ENCODE results near the gene MFAP4.

Gene MFAP4

DNA sequence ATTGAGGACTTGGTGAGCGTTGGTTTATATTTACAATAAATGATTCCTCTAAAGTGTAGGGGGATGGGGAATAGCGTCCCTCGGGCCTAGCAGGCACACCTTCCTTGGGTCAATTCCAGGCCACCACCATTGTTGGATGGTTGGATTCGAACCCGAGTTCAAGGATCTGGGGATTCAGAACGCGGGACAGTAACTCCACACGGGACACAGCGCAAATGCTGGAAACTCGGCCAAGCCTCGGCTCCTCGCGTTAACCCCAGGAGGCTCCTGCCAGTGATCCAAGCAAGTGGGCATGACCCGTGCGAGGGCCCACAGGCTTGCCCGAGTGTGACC is 25.1 kb downstream of the MFAP4 start:
- H3K9me2 ChIP-seq (replicated peaks; ENCODE audit: low read depth, low read length), result no peaks in the 10 kb centered on the region
- H3K4me2 ChIP-seq (ENCODE audit: low read depth, low read length, poor library complexity, severe bottlenecking), result peak overlapping the region; percentile 72
- no peaks in the 10 kb centered on the region for H3F3A ChIP-seq (ENCODE audit: low read depth)
- no peaks in the 10 kb centered on the region for H3K9me3 ChIP-seq (ENCODE audit: insufficient read depth, low read depth, low read length)
- no peaks in the 10 kb centered on the region for H3K79me2 ChIP-seq (ENCODE audit: insufficient read depth, low read length)
- H4K20me1 ChIP-seq (ENCODE audit: insufficient read depth, low read length, poor library complexity, severe bottlenecking), result no peaks in the 10 kb centered on the region
- H3K4me1 ChIP-seq (ENCODE audit: insufficient read depth, low read length, poor library complexity, severe bottlenecking), result no peaks in the 10 kb centered on the region
- H3K4me3 ChIP-seq (ENCODE audit: low read length, poor library complexity, severe bottlenecking), result peak overlapping the region; percentile 74
- H3K9ac ChIP-seq (ENCODE audit: low read depth, low read length, poor library complexity, severe bottlenecking), result no peak overlapping the region
- no peaks in the 10 kb centered on the region for H3K27me3 ChIP-seq (ENCODE audit: insufficient read depth, low read length, poor library complexity, severe bottlenecking)
- no peaks in the 10 kb centered on the region for H3K36me3 ChIP-seq (ENCODE audit: insufficient read depth, low read length)
- TF ChIP-seq, protein P1, sequence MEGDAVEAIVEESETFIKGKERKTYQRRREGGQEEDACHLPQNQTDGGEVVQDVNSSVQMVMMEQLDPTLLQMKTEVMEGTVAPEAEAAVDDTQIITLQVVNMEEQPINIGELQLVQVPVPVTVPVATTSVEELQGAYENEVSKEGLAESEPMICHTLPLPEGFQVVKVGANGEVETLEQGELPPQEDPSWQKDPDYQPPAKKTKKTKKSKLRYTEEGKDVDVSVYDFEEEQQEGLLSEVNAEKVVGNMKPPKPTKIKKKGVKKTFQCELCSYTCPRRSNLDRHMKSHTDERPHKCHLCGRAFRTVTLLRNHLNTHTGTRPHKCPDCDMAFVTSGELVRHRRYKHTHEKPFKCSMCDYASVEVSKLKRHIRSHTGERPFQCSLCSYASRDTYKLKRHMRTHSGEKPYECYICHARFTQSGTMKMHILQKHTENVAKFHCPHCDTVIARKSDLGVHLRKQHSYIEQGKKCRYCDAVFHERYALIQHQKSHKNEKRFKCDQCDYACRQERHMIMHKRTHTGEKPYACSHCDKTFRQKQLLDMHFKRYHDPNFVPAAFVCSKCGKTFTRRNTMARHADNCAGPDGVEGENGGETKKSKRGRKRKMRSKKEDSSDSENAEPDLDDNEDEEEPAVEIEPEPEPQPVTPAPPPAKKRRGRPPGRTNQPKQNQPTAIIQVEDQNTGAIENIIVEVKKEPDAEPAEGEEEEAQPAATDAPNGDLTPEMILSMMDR (conservative IDR thresholded peaks at IDR 0.05; ENCODE audit: low read length), result no peak
- TF ChIP-seq EZH2phosphoT487 (IDR thresholded peaks at IDR 0.05; ENCODE audit: borderline replicate concordance), result no peak
- H2AFZ ChIP-seq (ENCODE audit: low read length), result peak overlapping the region; percentile 92

- no peaks in the 10 kb centered on the region for H3K79me2 ChIP-seq (ENCODE audit: insufficient read depth, low read length)
- no peaks in the 10 kb centered on the region for H3K4me1 ChIP-seq (ENCODE audit: insufficient read depth, low read length, poor library complexity, severe bottlenecking)
- H3K9me3 ChIP-seq (ENCODE audit: insufficient read depth, low read depth, low read length), result no peaks in the 10 kb centered on the region
- no peaks in the 10 kb centered on the region for H4K20me1 ChIP-seq (ENCODE audit: insufficient read depth, low read length, poor library complexity, severe bottlenecking)
- no peaks in the 10 kb centered on the region for H3K36me3 ChIP-seq (ENCODE audit: insufficient read depth, low read length)
- no peaks in the 10 kb centered on the region for H3K27me3 ChIP-seq (ENCODE audit: insufficient read depth, low read length, poor library complexity, severe bottlenecking)
- H3K4me3 ChIP-seq (ENCODE audit: low read length, poor library complexity, severe bottlenecking), result no peak overlapping the region
- no peaks in the 10 kb centered on the region for H3K9me2 ChIP-seq (replicated peaks; ENCODE audit: low read depth, low read length)
- H3F3A ChIP-seq (ENCODE audit: low read depth), result no peaks in the 10 kb centered on the region
- H3K4me2 ChIP-seq (ENCODE audit: low read depth, low read length, poor library complexity, severe bottlenecking), result no peak overlapping the region
- no peak overlapping the region for H2AFZ ChIP-seq (ENCODE audit: low read length)
- no peak for TF ChIP-seq EZH2phosphoT487 (IDR thresholded peaks at IDR 0.05; ENCODE audit: borderline replicate concordance)
- H3K9ac ChIP-seq (ENCODE audit: low read depth, low read length, poor library complexity, severe bottlenecking), result no peak overlapping the region
These were observed 25.7 kb downstream of the MFAP4 start for GRCh38 chr17:19361326-19361725.

DNA sequence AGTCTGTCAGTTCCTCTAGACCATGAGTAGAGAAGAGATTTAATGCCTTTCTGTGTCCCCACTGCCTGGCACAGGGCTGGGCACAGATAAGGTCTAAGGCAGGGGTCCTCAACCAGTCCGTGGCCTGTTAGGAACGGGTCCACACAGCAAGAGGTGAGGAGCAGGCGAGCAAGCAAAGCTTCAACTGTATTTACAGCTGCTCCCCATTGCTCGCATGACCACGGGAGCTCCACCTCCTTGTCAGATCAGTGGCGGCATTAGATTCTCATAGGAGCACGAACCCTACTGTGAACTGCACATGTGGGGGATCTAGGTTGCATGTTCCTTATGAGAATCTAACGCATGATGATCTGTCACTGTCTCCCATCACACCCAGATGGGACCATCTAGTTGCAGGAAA is 26.2 kb downstream of the MFAP4 start:
- TF ChIP-seq EZH2phosphoT487 (IDR thresholded peaks at IDR 0.05; ENCODE audit: borderline replicate concordance), result no peak
- TF ChIP-seq, protein P1 (conservative IDR thresholded peaks at IDR 0.05; ENCODE audit: low read length), result no peak
- Histone ChIP-seq H3K4me2 (ENCODE audit: low read depth, low read length, poor library complexity, severe bottlenecking) (no peak overlapping the region), H2AFZ (ENCODE audit: low read length) (no peak overlapping the region)

DNA sequence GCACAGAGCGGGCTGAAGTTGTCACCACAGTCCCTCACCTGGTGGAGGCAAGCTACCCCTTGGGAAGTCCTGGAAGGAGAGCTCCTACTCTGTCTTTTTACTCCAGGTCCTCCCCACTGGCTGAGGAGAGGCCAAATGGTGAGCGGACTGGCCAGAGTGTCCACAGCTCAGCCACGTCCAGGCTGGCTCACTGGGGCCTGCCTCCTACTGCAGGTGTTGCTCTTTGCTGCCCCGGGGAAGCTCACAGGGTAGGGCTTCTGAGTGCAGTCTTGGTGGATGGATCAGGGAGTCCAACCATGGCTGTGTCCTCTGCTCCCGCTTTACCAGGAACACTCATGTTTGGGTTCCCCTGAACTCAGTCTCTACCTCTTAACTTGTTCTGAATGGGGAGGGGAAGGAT is 27.1 kb downstream of the MFAP4 start:
- no peak overlapping the region for H3K9ac ChIP-seq (ENCODE audit: low read depth, low read length, poor library complexity, severe bottlenecking)
- H3K9me2 ChIP-seq (replicated peaks; ENCODE audit: low read depth, low read length), result no peaks in the 10 kb centered on the region
- H4K20me1 ChIP-seq (ENCODE audit: insufficient read depth, low read length, poor library complexity, severe bottlenecking), result no peaks in the 10 kb centered on the region
- TF ChIP-seq, protein P1 (conservative IDR thresholded peaks at IDR 0.05; ENCODE audit: low read length), result no peak
- TF ChIP-seq EZH2phosphoT487 (IDR thresholded peaks at IDR 0.05; ENCODE audit: borderline replicate concordance), result no peak
- H3K9me3 ChIP-seq (ENCODE audit: insufficient read depth, low read depth, low read length), result no peaks in the 10 kb centered on the region
- no peaks in the 10 kb centered on the region for H3K36me3 ChIP-seq (ENCODE audit: insufficient read depth, low read length)
- no peaks in the 10 kb centered on the region for H3F3A ChIP-seq (ENCODE audit: low read depth)
- H3K4me1 ChIP-seq (ENCODE audit: insufficient read depth, low read length, poor library complexity, severe bottlenecking), result no peaks in the 10 kb centered on the region
- no peak overlapping the region for H3K4me3 ChIP-seq (ENCODE audit: low read length, poor library complexity, severe bottlenecking)
- H2AFZ ChIP-seq (ENCODE audit: low read length), result no peak overlapping the region
- no peaks in the 10 kb centered on the region for H3K27me3 ChIP-seq (ENCODE audit: insufficient read depth, low read length, poor library complexity, severe bottlenecking)
- H3K4me2 ChIP-seq (ENCODE audit: low read depth, low read length, poor library complexity, severe bottlenecking), result no peak overlapping the region
- no peaks in the 10 kb centered on the region for H3K79me2 ChIP-seq (ENCODE audit: insufficient read depth, low read length)

More for the DNA sequence above, 26.2 kb downstream of the MFAP4 start:
- Histone ChIP-seq H4K20me1 (ENCODE audit: insufficient read depth, low read length, poor library complexity, severe bottlenecking) (no peaks in the 10 kb centered on the region), H3K79me2 (ENCODE audit: insufficient read depth, low read length) (no peaks in the 10 kb centered on the region), H3K9me2 (replicated peaks; ENCODE audit: low read depth, low read length) (no peaks in the 10 kb centered on the region), H3K9me3 (ENCODE audit: insufficient read depth, low read depth, low read length) (no peaks in the 10 kb centered on the region), H3K27me3 (ENCODE audit: insufficient read depth, low read length, poor library complexity, severe bottlenecking) (no peaks in the 10 kb centered on the region), H3K36me3 (ENCODE audit: insufficient read depth, low read length) (no peaks in the 10 kb centered on the region), H3K9ac (ENCODE audit: low read depth, low read length, poor library complexity, severe bottlenecking) (no peak overlapping the region), H3K4me3 (ENCODE audit: low read length, poor library complexity, severe bottlenecking) (no peak overlapping the region), H3K4me1 (ENCODE audit: insufficient read depth, low read length, poor library complexity, severe bottlenecking) (no peaks in the 10 kb centered on the region), H3F3A (ENCODE audit: low read depth) (no peaks in the 10 kb centered on the region)

Data from Loucy (cell line).